Epithelial cell of proximal tubule (primary cell): ENCODE measurements around the gene HOXB13. TPM values are rescaled to one million over a fixed set of nuclear protein-coding genes. Genes with fewer than 3 reads are reported as not detected.

Experiments
- DNase-seq: peaks from one replicate; pipeline ENCODE4 v3.0.0-alpha.2; 2011; ENCODE audit warnings: low read depth
- H3K4me3 ChIP-seq: 2 replicates; pipeline ENCODE4 v1.5.1; 2011; ENCODE audit warnings: low read depth, mild to moderate bottlenecking, low read length
- CTCF ChIP-seq: conservative IDR thresholded peaks from 2 replicates; pipeline ENCODE4 v1.5.1; 2012; ENCODE audit warnings: low read depth, mild to moderate bottlenecking, low read length
- total RNA-seq: library from RNA; depleted of rRNA; stranded (reverse); fragments of >200 nt; gene quantifications from 2 replicates; pipeline ENCODE4 v1.2.3, GENCODE V29; 2015

HOXB13 gene
- total RNA-seq, 1 donor from 2014 or later, result not detected

- no peak overlapping the region for H3K4me3 ChIP-seq
- no peak for DNase-seq
- TF ChIP-seq CTCF, result no peak
Measured at GRCh38 chr17:48748718-48749566, 20.4 kb upstream of the HOXB13 start.

- no peak for DNase-seq
- no peak for TF ChIP-seq CTCF
- H3K4me3 ChIP-seq, result no peak overlapping the region
Measured at GRCh38 chr17:48747445-48748363, 19.2 kb upstream of the HOXB13 start.

- TF ChIP-seq CTCF, result no peak
- H3K4me3 ChIP-seq, result no peak overlapping the region
- DNase-seq, result no peak
Measured at GRCh38 chr17:48746916-48747444, 18.4 kb upstream of the HOXB13 start.

- H3K4me3 ChIP-seq, result no peak overlapping the region
- no peak for DNase-seq
- TF ChIP-seq CTCF, result no peak
Measured at GRCh38 chr17:48745381-48746275, 17.1 kb upstream of the HOXB13 start.

- TF ChIP-seq CTCF, result no peak
- H3K4me3 ChIP-seq, result no peak overlapping the region
- no peak for DNase-seq
Measured at GRCh38 chr17:48740537-48740936, 12.0 kb upstream of the HOXB13 start.

- no peak for TF ChIP-seq CTCF
- no peak for DNase-seq
- no peak overlapping the region for H3K4me3 ChIP-seq
Measured at GRCh38 chr17:48738803-48739526, 10.4 kb upstream of the HOXB13 start.
